OCI-LY7 (cell line): ENCODE data around the gene PANK2.

ENCODE experiments used
- EZH2phosphoT487 ChIP-seq: fragments of 200-600 bp; sonication (generic); IDR thresholded peaks from 2 replicates; pipeline ENCODE4 v1.6.1; 2018; ENCODE audit warnings: low read depth, borderline replicate concordance, mild to moderate bottlenecking, mixed run types, antibody characterized with exemption, low read length, moderate library complexity, mixed read lengths
- TF ChIP-seq, protein P1 (sequence below): fragments of 200-600 bp; sonication (generic); conservative IDR thresholded peaks from 2 replicates; pipeline ENCODE4 v1.5.1; 2014; ENCODE audit warnings: mild to moderate bottlenecking, antibody characterized with exemption, low read length, moderate library complexity, mixed read lengths

- TF ChIP-seq, protein P1, sequence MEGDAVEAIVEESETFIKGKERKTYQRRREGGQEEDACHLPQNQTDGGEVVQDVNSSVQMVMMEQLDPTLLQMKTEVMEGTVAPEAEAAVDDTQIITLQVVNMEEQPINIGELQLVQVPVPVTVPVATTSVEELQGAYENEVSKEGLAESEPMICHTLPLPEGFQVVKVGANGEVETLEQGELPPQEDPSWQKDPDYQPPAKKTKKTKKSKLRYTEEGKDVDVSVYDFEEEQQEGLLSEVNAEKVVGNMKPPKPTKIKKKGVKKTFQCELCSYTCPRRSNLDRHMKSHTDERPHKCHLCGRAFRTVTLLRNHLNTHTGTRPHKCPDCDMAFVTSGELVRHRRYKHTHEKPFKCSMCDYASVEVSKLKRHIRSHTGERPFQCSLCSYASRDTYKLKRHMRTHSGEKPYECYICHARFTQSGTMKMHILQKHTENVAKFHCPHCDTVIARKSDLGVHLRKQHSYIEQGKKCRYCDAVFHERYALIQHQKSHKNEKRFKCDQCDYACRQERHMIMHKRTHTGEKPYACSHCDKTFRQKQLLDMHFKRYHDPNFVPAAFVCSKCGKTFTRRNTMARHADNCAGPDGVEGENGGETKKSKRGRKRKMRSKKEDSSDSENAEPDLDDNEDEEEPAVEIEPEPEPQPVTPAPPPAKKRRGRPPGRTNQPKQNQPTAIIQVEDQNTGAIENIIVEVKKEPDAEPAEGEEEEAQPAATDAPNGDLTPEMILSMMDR = no peak
- no peak for TF ChIP-seq EZH2phosphoT487
These were observed 45.7 kb upstream of the PANK2 start for GRCh38 chr20:3843490-3843889.
